ENCODE results near the gene PDXK. TPM values are rescaled to one million over a fixed set of nuclear protein-coding genes. Genes with fewer than 3 reads are reported as not detected.
"Not testable (repeated sequence)": the region's sequence is repeated elsewhere in the genome, so short reads cannot be mapped to it uniquely, and the experiment has no call there.

The PDXK gene
- total RNA-seq (2014; rRNA removed; shearing (Covaris generic)): 78.8 and 81.6 TPM in 2 replicates

- H3K27ac ChIP-seq: peak within 1 kb of the TSS; percentile 62
- peak; percentile 65 to 76 for DNase-seq (ENCODE audit: low read depth in 1 of 2, low spot score in 2 of 2)
- peak within 1 kb of the TSS; percentile 97 for H3K4me3 ChIP-seq
- H3K27me3 ChIP-seq (replicated peaks): no peaks in the 10 kb centered on the region
- peaks cover 24% of the 10 kb centered on the region for H3K4me1 ChIP-seq (replicated peaks)
- 0 out of 2 replicates have a peak, but pooled peaks cover 2% of the 10 kb centered on the region for H3K9me3 ChIP-seq (replicated peaks)
- H3K36me3 ChIP-seq: peaks cover 36% of the 10 kb centered on the region
Measured at GRCh38 chr21:43718872-43719747, at the start of gene PDXK. TSS of gene PDXK (plus strand) at chr21:43719129. CDS start at chr21:43719295, 166 bp downstream.

DNA sequence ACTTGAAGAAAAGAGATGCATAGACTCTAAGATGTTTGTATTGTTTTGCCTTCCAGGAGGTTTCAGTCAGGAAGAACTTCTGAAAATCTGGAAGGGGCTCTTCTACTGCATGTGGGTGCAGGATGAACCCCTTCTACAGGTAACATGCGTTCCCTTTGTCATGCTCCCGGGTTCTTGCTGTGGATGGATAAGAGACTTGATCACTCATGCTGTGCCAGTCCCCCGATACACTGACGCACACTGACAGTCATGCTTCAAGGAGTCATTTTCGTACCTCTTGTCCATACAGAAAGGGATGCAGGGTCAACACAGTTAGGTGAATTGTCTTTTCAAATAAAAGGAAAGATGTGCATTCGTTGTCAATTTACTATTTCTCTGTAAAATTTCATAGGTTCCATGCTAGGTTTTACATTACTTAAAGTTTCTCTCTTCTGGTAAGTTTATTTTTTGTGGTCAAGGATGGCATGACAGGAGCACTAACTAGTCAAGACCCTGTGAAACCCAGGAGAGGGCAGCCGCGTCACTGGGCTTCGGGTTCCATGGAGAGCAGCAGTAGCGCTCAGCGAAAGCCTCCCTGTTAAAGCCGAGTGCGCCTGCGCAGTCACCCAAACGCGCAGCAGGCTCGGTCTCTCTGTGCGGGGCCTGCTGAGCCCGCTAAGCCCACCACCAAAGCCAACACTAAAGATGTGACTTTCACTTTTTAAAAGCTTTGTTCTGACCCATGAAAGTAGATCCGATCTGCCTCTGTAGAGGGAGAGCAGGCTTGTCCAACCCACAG, 48.9 kb upstream of the PDXK start:
- no peaks in the 10 kb centered on the region for H3K27me3 ChIP-seq (replicated peaks)
- H3K27ac ChIP-seq: no peak overlapping the region
- no peak overlapping the region for H3K4me3 ChIP-seq
- no peaks in the 10 kb centered on the region for H3K4me1 ChIP-seq (replicated peaks)
- DNase-seq (ENCODE audit: low read depth in 1 of 2, low spot score in 2 of 2): no peak
- no peaks in the 10 kb centered on the region for H3K9me3 ChIP-seq (replicated peaks)
- peaks cover 61% of the 10 kb centered on the region for H3K36me3 ChIP-seq

DNA sequence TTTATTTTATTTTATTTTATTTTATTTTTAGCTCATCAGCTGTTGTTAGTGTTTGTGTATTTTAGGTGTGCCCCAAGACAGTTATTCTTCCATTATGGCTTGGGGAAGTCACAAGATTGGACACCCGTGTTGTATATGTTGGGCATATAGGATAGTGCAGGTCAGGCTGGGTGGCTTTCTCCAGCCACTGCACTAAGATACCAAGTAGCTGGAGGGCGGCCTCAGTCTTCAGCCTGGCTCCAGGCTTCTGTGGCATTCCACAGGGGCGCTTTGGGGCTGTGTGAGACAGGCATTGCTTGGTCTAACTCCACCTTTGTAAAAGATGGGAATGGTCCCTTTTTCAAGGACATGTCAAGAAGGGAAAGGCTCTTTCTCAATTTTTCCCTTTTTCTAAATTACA, 43.1 kb upstream of the PDXK start:
- H3K4me3 ChIP-seq: no peak overlapping the region
- DNase-seq (ENCODE audit: low read depth in 1 of 2, low spot score in 2 of 2): no peak
- no peak overlapping the region for H3K27ac ChIP-seq
- H3K27me3 ChIP-seq (replicated peaks): no peaks in the 10 kb centered on the region
- H3K4me1 ChIP-seq (replicated peaks): no peaks in the 10 kb centered on the region
- no peaks in the 10 kb centered on the region for H3K9me3 ChIP-seq (replicated peaks)
- H3K36me3 ChIP-seq: peaks cover 89% of the 10 kb centered on the region

GRCh38 chr21:43676391-43676790, 42.5 kb upstream of the PDXK start:
- no peak for DNase-seq (ENCODE audit: low read depth in 1 of 2, low spot score in 2 of 2)
- no peaks in the 10 kb centered on the region for H3K27me3 ChIP-seq (replicated peaks)
- H3K36me3 ChIP-seq: peaks cover 88% of the 10 kb centered on the region
- H3K9me3 ChIP-seq (replicated peaks): no peaks in the 10 kb centered on the region
- no peaks in the 10 kb centered on the region for H3K4me1 ChIP-seq (replicated peaks)
- H3K27ac ChIP-seq: no peak overlapping the region
- no peak overlapping the region for H3K4me3 ChIP-seq

GRCh38 chr21:43679951-43680350, 39.0 kb upstream of the PDXK start:
- Histone ChIP-seq H3K9me3 (replicated peaks) (no peaks in the 10 kb centered on the region), H3K27me3 (replicated peaks) (no peaks in the 10 kb centered on the region), H3K4me1 (replicated peaks) (no peaks in the 10 kb centered on the region), H3K27ac (no peak overlapping the region), H3K4me3 (no peak overlapping the region), H3K36me3 (peaks cover 90% of the 10 kb centered on the region)
- no peak for DNase-seq (ENCODE audit: low read depth in 1 of 2, low spot score in 2 of 2)

DNA sequence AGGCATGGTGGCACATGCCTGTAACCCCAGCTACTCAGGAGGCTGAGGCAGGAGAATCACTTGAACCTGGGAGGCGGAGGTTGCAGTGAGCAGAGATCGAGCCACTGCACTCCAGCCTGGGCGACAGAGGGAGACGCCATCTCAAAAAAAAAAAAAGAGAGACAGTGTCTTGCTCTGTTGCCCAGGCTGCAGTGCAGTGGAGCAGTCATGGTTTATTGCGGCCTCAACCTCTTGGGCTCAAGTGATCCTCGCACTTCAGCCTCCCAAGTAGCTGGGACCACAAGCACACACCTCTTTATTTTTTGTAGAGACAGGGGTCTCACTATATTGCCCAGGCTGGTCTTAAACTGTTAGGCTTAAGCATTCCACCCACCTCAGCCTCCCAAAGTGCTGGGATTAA, 38.5 kb upstream of the PDXK start:
- not testable (repeated sequence) for DNase-seq (ENCODE audit: low read depth in 1 of 2, low spot score in 2 of 2); H3K27ac ChIP-seq; H3K4me3 ChIP-seq; H3K27me3 ChIP-seq (replicated peaks); H3K9me3 ChIP-seq (replicated peaks); H3K4me1 ChIP-seq (replicated peaks)
- peaks cover 90% of the 10 kb centered on the region for H3K36me3 ChIP-seq

- H3K4me3 ChIP-seq: no peak overlapping the region
- no peak overlapping the region for H3K27ac ChIP-seq
- peaks cover 93% of the 10 kb centered on the region for H3K36me3 ChIP-seq
- no peak for DNase-seq (ENCODE audit: low read depth in 1 of 2, low spot score in 2 of 2)
- no peaks in the 10 kb centered on the region for H3K4me1 ChIP-seq (replicated peaks)
- H3K9me3 ChIP-seq (replicated peaks): no peaks in the 10 kb centered on the region
- no peaks in the 10 kb centered on the region for H3K27me3 ChIP-seq (replicated peaks)
Measured at GRCh38 chr21:43681650-43682049, 37.3 kb upstream of the PDXK start.

GRCh38 chr21:43684424-43684823, 34.5 kb upstream of the PDXK start:
- H3K27ac ChIP-seq: no peak overlapping the region
- H3K9me3 ChIP-seq (replicated peaks): no peaks in the 10 kb centered on the region
- no peaks in the 10 kb centered on the region for H3K4me1 ChIP-seq (replicated peaks)
- H3K36me3 ChIP-seq: peaks cover 93% of the 10 kb centered on the region
- DNase-seq (ENCODE audit: low read depth in 1 of 2, low spot score in 2 of 2): no peak
- no peaks in the 10 kb centered on the region for H3K27me3 ChIP-seq (replicated peaks)
- H3K4me3 ChIP-seq: no peak overlapping the region

- H3K27me3 ChIP-seq (replicated peaks): no peaks in the 10 kb centered on the region
- no peak overlapping the region for H3K4me3 ChIP-seq
- no peak overlapping the region for H3K27ac ChIP-seq
- peaks cover 93% of the 10 kb centered on the region for H3K36me3 ChIP-seq
- DNase-seq (ENCODE audit: low read depth in 1 of 2, low spot score in 2 of 2): no peak
- H3K4me1 ChIP-seq (replicated peaks): no peaks in the 10 kb centered on the region
- no peaks in the 10 kb centered on the region for H3K9me3 ChIP-seq (replicated peaks)
Measured at GRCh38 chr21:43686811-43687565, 31.9 kb upstream of the PDXK start.

DNA sequence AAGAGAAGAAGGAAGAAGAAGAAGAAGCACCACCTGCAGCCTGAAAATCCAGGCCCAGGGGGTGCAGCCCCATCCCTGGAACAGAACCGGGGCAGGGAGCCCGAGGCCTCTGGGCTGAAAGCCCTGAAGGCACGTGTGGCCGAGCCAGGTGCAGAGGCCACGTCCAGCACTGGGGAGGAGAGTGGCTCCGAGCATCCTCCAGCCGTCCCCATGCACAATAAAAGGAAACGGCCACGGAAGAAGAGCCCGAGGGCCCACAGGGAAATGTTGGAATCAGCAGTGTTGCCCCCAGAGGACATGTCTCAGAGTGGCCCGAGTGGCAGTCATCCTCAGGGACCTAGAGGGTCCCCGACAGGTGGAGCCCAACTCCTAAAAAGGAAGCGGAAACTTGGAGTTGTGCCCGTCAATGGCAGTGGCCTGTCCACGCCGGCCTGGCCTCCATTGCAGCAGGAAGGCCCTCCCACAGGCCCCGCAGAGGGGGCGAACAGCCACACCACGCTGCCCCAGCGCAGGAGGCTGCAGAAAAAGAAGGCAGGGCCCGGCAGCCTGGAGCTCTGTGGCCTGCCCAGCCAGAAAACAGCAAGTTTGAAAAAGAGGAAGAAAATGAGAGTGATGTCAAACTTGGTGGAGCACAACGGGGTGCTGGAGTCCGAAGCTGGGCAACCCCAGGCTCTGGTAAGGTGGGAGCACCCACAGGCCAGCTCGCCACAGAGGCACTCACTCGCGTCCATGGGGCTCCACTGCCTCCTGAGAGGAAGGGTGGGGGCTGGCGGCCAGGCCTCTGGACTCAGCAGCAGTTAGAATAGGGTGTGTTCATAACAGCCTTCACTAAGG, 31.1 kb upstream of the PDXK start:
- no peak for DNase-seq (ENCODE audit: low read depth in 1 of 2, low spot score in 2 of 2)
- Histone ChIP-seq H3K27ac (no peak overlapping the region), H3K9me3 (replicated peaks) (no peaks in the 10 kb centered on the region), H3K36me3 (peaks cover 95% of the 10 kb centered on the region), H3K4me1 (replicated peaks) (no peaks in the 10 kb centered on the region), H3K4me3 (no peak overlapping the region), H3K27me3 (replicated peaks) (no peaks in the 10 kb centered on the region)

DNA sequence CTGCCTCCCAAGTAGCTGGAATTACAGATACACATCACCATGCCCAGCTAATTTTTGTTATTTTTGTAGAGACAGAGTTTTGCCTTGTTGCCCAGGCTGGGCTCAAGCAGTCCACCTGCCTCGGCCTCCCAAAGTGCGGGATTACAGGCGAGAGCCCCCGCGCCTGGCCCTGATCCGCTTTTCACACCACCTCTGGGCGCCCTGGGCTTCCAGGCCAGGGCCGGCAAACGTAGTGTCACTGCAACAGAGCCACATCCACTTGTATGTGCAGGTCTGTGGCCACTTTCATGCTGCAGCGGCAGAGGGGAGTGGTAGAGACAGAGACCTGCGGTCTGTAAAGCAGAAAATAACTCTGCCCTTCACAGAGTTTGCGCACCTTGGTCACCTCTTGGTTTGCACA, 30.0 kb upstream of the PDXK start:
- no peak overlapping the region for H3K4me3 ChIP-seq
- no peaks in the 10 kb centered on the region for H3K4me1 ChIP-seq (replicated peaks)
- peaks cover 96% of the 10 kb centered on the region for H3K36me3 ChIP-seq
- H3K9me3 ChIP-seq (replicated peaks): no peaks in the 10 kb centered on the region
- no peak overlapping the region for H3K27ac ChIP-seq
- DNase-seq (ENCODE audit: low read depth in 1 of 2, low spot score in 2 of 2): no peak
- H3K27me3 ChIP-seq (replicated peaks): no peaks in the 10 kb centered on the region

DNA sequence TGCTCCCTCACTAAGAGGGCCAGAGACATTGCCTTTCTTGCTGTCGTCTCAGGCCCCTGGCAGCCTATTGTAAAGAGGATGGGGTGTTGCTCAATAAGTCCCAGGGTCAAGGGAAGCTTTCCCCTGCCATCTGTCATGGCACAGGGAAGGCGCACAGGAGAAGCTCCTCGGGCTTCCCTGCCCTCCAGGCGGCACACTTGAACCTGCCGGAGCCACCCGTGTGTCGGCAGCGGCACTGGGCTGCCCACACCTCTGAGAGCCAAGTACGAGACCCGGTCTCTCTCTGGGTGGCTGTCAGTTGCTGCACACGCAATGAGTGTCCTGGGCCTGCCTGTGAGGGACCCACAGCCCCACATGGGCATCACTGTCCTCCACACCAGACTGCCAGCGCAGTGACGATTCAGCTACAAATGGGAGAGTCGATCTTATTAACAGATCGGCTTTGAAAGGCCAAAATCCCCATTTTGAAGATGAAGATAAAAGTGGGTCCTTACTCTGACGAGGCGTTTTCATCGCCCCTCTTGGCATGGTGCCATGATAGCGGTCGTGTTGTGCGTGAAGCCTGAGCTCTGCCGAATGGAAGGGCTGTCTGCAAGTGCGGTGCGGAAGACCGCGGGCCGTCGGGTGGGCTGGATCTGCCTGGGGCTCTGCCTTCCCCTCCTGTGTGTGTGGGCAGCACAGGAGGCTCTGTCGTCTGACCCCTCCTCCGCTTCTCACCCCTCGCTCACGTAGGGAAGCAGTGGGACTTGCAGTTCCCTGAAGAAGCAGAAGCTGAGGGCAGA, 29.2 kb upstream of the PDXK start:
- Histone ChIP-seq H3K27ac (no peak overlapping the region), H3K27me3 (replicated peaks) (no peaks in the 10 kb centered on the region), H3K4me3 (no peak overlapping the region), H3K36me3 (peaks cover 97% of the 10 kb centered on the region), H3K9me3 (replicated peaks) (no peaks in the 10 kb centered on the region), H3K4me1 (replicated peaks) (no peaks in the 10 kb centered on the region)
- no peak for DNase-seq (ENCODE audit: low read depth in 1 of 2, low spot score in 2 of 2)
